ENCODE results near the gene KRT34.
"Not testable (repeated sequence)": the region's sequence is repeated elsewhere in the genome, so short reads cannot be mapped to it uniquely, and the experiment has no call there.

The KRT34 gene

GRCh38 chr17:41360296-41360995 is 21.7 kb downstream of the KRT34 start:
- no peak for DNase-seq

GRCh38 chr17:41354536-41354935 is 27.6 kb downstream of the KRT34 start:
- DNase-seq = no peak

- no peak for DNase-seq
Measured at GRCh38 chr17:41352597-41353366, 29.3 kb downstream of the KRT34 start.

GRCh38 chr17:41351177-41351576 is 30.9 kb downstream of the KRT34 start:
- no peak for DNase-seq

- not testable (repeated sequence) for DNase-seq
Measured at GRCh38 chr17:41350381-41350878, 31.7 kb downstream of the KRT34 start, which contains the start of gene KRT33A. KRT33A (minus strand) TSS chr17:41350828; CDS start chr17:41350767, 61 bp downstream.

GRCh38 chr17:41347869-41348760 is 34.0 kb downstream of the KRT34 start:
- no peak for DNase-seq

- DNase-seq = not testable (repeated sequence)
Measured at GRCh38 chr17:41346421-41346820, 35.7 kb downstream of the KRT34 start.

- no peak for DNase-seq
Measured at GRCh38 chr17:41345992-41346391, 36.1 kb downstream of the KRT34 start.

- DNase-seq = no peak
Measured at GRCh38 chr17:41343029-41343428, 39.1 kb downstream of the KRT34 start.

- peak; percentile 56 for DNase-seq
Measured at GRCh38 chr17:41340934-41341861, 40.9 kb downstream of the KRT34 start.

- DNase-seq = no peak
Measured at GRCh38 chr17:41340494-41340893, 41.6 kb downstream of the KRT34 start.

- DNase-seq = no peak
Measured at GRCh38 chr17:41339571-41340172, 42.4 kb downstream of the KRT34 start.

GRCh38 chr17:41338961-41339485 is 43.1 kb downstream of the KRT34 start:
- DNase-seq = no peak

GRCh38 chr17:41335747-41336146 is 46.4 kb downstream of the KRT34 start:
- DNase-seq = no peak

GRCh38 chr17:41334385-41335305 is 47.5 kb downstream of the KRT34 start:
- no peak for DNase-seq

- no peak for DNase-seq
Measured at GRCh38 chr17:41333836-41334235, 48.3 kb downstream of the KRT34 start.

- DNase-seq = no peak
Measured at GRCh38 chr17:41333098-41333497, 49.0 kb downstream of the KRT34 start.

- DNase-seq = no peak
Measured at GRCh38 chr17:41332239-41332638, 49.9 kb downstream of the KRT34 start.

- no peak for DNase-seq
Measured at GRCh38 chr17:41331606-41332005, 50.5 kb downstream of the KRT34 start.

Measured in stimulated activated CD8-positive, alpha-beta memory T cell treated with anti-CD3 and anti-CD28 coated beads, Interleukin-4, amount 100 ng/mL, for 48 hours (primary cell).